Brain microvascular endothelial cell (primary cell): Measurements from ENCODE around the gene ERC2.
"Not testable (repeated sequence)": the region's sequence is repeated elsewhere in the genome, so short reads cannot be mapped to it uniquely, and the experiment has no call there.

ENCODE experiments used
- DNase-seq: peaks from one replicate; pipeline ENCODE4 v3.0.0-alpha.2; 2020
- H3K27ac ChIP-seq: fragments of 250-450 bp; sonication (Bioruptor Pico); 2 replicates; pipeline ENCODE4 v1.5.1; 2020; ENCODE audit warnings: mild to moderate bottlenecking, moderate library complexity
- H3K27me3 ChIP-seq: fragments of 250-450 bp; sonication (Bioruptor Pico); replicated peaks from 2 replicates; pipeline ENCODE4 v1.5.1; 2020; ENCODE audit warnings: mild to moderate bottlenecking
- H3K36me3 ChIP-seq: fragments of 250-450 bp; sonication (Bioruptor Pico); replicated peaks from 2 replicates; pipeline ENCODE4 v1.5.1; 2020; ENCODE audit warnings: mild to moderate bottlenecking
- H3K4me3 ChIP-seq: 2 replicates; pipeline ENCODE4 v1.5.1; 2011; ENCODE audit warnings: low read depth, mild to moderate bottlenecking, control low read depth, low read length, moderate library complexity
- CTCF ChIP-seq: IDR thresholded peaks from 2 replicates; pipeline ENCODE4 v1.5.1; 2011; ENCODE audit warnings: low read depth, mild to moderate bottlenecking, moderate library complexity, low read length, control low read depth, inconsistent platforms; ENCODE audit errors: missing control alignments
- in situ Hi-C: cut with HindIII; loops from 2 replicates; pipeline ENCODE4 v1.10.0; 2017; ENCODE audit warnings: low sequenced_read_pairs, low pct_ligation_motif_present

The ERC2 gene

DNA sequence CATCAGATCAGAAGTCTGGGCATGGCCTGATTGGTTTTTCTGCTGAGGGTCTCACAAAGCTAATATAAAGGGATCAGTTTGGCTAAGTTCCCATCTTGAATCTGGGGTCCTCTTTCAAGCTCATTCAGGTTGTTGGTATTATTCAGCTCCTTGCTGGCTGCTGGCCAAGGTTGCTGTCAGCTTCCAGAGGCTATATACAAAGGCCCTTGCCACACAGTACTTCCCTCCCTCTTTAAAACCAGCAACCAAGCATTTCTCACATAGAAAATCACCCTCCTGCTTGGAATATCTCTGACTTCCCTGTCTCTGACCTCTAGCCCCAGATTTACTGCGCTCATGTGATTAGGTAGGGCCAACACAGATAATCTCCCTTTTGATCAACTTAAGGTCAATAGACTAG is 442.9 kb downstream of the ERC2 start:
- H3K27me3 ChIP-seq, result no peaks in the 10 kb centered on the region
- in situ Hi-C loops, result no loop called here
- H3K27ac ChIP-seq, result no peak overlapping the region
- H3K36me3 ChIP-seq, result no peaks in the 10 kb centered on the region
- no peak overlapping the region for H3K4me3 ChIP-seq
- no peak for DNase-seq
- TF ChIP-seq CTCF, result no peak

- in situ Hi-C loops, result no loop called here
- DNase-seq, result no peak
- Histone ChIP-seq H3K27ac (no peak overlapping the region), H3K4me3 (no peak overlapping the region), H3K36me3 (no peaks in the 10 kb centered on the region), H3K27me3 (no peaks in the 10 kb centered on the region)
- TF ChIP-seq CTCF, result no peak
These were observed 444.7 kb downstream of the ERC2 start for GRCh38 chr3:56023546-56023945.

DNA sequence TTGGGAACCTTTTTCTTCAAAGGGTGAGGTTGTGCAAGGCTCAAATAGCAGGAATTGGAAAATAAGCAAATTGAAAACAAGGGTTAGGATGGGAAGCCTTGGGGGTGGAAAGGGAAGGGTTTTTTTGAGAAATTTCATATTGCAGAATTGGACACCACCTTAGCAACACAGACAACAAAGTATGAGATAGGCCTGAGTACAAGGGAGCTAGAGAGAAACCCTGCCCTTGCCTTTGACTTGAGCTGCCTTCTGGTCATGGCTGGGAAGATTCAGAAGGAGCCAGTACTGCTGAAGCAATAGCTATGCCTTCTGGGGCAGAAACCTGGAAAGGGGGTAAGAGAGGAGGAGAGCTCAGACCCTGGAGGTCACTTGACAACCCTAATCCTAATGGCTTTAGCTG is 445.6 kb downstream of the ERC2 start:
- no peak for DNase-seq
- no peaks in the 10 kb centered on the region for H3K27me3 ChIP-seq
- H3K27ac ChIP-seq, result no peak overlapping the region
- no peak overlapping the region for H3K4me3 ChIP-seq
- TF ChIP-seq CTCF, result no peak
- no peaks in the 10 kb centered on the region for H3K36me3 ChIP-seq
- in situ Hi-C loops, result no loop called here

- Histone ChIP-seq H3K36me3 (no peaks in the 10 kb centered on the region), H3K4me3 (no peak overlapping the region), H3K27ac (no peak overlapping the region), H3K27me3 (no peaks in the 10 kb centered on the region)
- no peak for DNase-seq
- TF ChIP-seq CTCF, result no peak
- in situ Hi-C loops, result no loop called here
These were observed 448.6 kb downstream of the ERC2 start for GRCh38 chr3:56019490-56020146.

- DNase-seq, H3K27ac ChIP-seq, H3K36me3 ChIP-seq, H3K27me3 ChIP-seq, H3K4me3 ChIP-seq, in situ Hi-C loops: not testable (repeated sequence)
These were observed 452.9 kb downstream of the ERC2 start for GRCh38 chr3:56015374-56015773.

- no peaks in the 10 kb centered on the region for H3K27me3 ChIP-seq
- in situ Hi-C loops, result no loop called here
- DNase-seq, result no peak
These were observed 455.5 kb downstream of the ERC2 start for GRCh38 chr3:56012721-56013120.

More at GRCh38 chr3:56012721-56013120, 455.5 kb downstream of the ERC2 start:
- Histone ChIP-seq H3K4me3 (no peak overlapping the region), H3K27ac (no peak overlapping the region), H3K36me3 (no peaks in the 10 kb centered on the region)
- no peak for TF ChIP-seq CTCF
